ENCODE results near the gene C22orf23.
A peak's percentile ranks its signal among the peaks of the same experiment; 100 is the strongest.

Gene C22orf23

DNA sequence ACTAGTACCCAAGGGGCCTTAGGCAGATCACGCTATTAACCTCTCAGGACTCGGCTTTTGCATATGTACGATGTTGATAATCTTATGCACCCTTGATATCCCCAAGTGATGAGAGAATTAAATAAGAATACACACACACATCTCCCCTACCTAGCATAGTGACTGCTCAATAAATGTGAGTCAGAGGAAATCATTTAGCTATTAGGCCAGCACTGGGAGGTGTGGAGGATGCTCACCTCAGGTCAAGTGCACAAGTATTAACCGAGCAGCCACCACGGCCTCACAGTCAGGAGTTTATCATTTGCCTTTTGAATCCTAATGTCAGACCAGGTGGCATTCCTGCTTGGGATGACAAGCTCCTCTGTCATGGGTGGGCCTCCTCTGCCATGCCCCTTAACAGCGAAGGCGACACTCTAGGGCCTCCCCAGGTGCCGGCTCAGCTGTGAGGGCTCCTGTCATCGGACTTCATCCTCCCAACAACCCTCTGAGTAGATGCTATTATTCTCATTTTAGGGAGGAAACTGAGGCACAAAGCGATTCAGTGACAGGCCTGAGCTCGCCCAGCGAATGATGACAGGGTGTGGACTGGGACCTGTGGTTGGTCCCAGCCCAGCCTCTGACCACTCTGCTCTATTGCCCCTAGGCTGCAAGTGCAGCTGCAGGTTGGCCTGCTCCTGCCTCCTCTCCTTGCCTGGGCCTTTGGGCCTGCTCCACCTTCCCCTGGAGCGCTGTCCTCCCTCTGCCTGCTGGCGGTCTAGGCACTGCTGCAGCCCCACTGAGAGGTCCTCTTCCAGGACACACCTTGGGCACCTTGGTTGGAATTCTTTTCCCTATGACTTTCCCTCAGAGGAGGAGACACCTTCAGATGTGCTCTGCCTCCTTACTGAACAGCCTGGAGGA, 36.0 kb upstream of the C22orf23 start:
- H3K36me3 ChIP-seq (ENCODE audit: control insufficient read depth in 4 of 4, insufficient read depth in 4 of 4, low read length in 3 of 4) = peaks cover 0 to 2% (median under 1%) of the 10 kb centered on the region in 4 experiments
- peaks cover 0 to 23% (median 14%) of the 10 kb centered on the region in 4 experiments for H3K4me1 ChIP-seq (ENCODE audit: control extremely low read depth in 1 of 4, control insufficient read depth in 4 of 4, insufficient read depth in 4 of 4, low read length in 3 of 4)
- ChIA-PET POLR2A (no interaction called here), CTCF (interaction anchor here (0.6 to 1.2 kb wide), 3 partner anchors 13 to 24 kb away, joined by 3 read pairs; no protein-coding TSS in a partner anchor)
- H3K27me3 ChIP-seq (replicated peaks in 2 of 5; ENCODE audit: control insufficient read depth in 4 of 5, insufficient read depth in 5 of 5, low read length in 4 of 5) = no peaks in the 10 kb centered on the region
- no peak for DNase-seq
- 97% methylated on average over 13 of the region's 14 CpGs for WGBS (ENCODE audit: insufficient coverage)
- H3K9me3 ChIP-seq (ENCODE audit: control extremely low read depth in 1 of 5, control insufficient read depth in 4 of 5, insufficient read depth in 2 of 5, low read depth in 1 of 5, low read length in 4 of 5) = no peaks in the 10 kb centered on the region
- H3K27ac ChIP-seq (ENCODE audit: insufficient read depth in 1 of 2, low read depth in 1 of 2, low read length in 2 of 2, poor library complexity in 1 of 2, severe bottlenecking in 2 of 2) = no peak overlapping the region
- no peak overlapping the region for H3K4me3 ChIP-seq (ENCODE audit: control insufficient read depth in 1 of 7, extremely low read depth in 1 of 7, insufficient read depth in 4 of 7, low read depth in 2 of 7, low read length in 6 of 7)

DNA sequence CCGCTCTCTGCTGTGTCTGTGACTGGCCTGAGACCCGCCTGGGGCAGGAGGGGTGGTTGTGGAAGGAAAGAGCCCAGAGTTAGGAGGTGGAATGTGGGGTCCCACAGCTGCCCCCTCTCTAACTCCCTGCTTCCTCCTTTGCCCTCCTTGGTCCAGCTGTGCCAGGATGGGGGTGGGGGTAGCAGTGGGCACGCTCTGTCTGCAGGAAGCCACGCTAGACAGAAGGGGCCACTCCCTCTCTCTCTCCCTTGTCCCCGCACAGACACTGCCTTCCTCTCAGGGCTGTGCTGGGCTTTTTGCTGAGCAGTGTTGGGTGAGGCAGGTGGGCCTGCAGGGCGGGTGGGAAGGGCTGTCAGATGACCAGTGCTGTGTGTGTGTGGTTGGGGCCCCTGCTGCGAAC, 33.0 kb upstream of the C22orf23 start:
- H3K4me3 ChIP-seq (ENCODE audit: control insufficient read depth in 1 of 7, extremely low read depth in 1 of 7, insufficient read depth in 4 of 7, low read depth in 2 of 7, low read length in 6 of 7) = no peak overlapping the region
- 10% methylated on average over 2 of the region's 7 CpGs for WGBS (ENCODE audit: insufficient coverage)
- no peaks in the 10 kb centered on the region for H3K27me3 ChIP-seq (replicated peaks in 2 of 5; ENCODE audit: control insufficient read depth in 4 of 5, insufficient read depth in 5 of 5, low read length in 4 of 5)
- CTCF ChIA-PET = no interaction called here
- DNase-seq = peak in 2 of 3 donors; percentile 36 to 54
- no peak overlapping the region for H3K27ac ChIP-seq (ENCODE audit: insufficient read depth in 1 of 2, low read depth in 1 of 2, low read length in 2 of 2, poor library complexity in 1 of 2, severe bottlenecking in 2 of 2)
- H3K36me3 ChIP-seq (ENCODE audit: control insufficient read depth in 4 of 4, insufficient read depth in 4 of 4, low read length in 3 of 4) = peaks cover 0 to 2% (median 0%) of the 10 kb centered on the region in 4 experiments
- H3K4me1 ChIP-seq (ENCODE audit: control extremely low read depth in 1 of 4, control insufficient read depth in 4 of 4, insufficient read depth in 4 of 4, low read length in 3 of 4) = peaks cover 0 to 18% (median 12%) of the 10 kb centered on the region in 4 experiments
- no peaks in the 10 kb centered on the region for H3K9me3 ChIP-seq (ENCODE audit: control extremely low read depth in 1 of 5, control insufficient read depth in 4 of 5, insufficient read depth in 2 of 5, low read depth in 1 of 5, low read length in 4 of 5)
- POLR2A ChIA-PET = no interaction called here

DNA sequence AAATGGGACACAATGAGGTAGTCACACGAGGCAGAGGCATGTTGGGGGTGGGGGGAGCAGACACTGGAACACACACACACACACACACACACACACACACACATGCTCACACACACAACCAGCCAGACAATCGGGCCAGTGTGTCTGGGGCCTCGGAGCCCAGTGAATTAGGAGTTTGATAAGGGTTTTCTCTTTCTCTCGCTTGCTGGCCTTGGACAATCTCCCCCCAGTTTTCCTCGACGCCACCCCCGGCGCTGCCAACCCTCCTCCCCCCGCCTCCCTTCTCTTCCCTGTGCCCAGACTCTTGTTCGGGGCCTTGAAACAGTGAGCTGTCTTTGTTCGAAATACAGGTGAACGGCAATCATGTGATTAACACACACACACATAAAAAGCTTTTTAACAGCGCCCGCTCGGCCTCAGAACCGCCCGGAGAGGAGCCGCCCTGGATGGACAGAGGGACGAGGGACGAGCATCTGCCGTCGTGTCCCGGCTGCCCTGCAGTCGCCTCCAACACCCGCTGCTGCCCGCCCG, 32.4 kb upstream of the C22orf23 start:
- ChIA-PET POLR2A (no interaction called here), CTCF (interaction anchor here (0.9 kb wide), 1 partner anchor 23 kb away, joined by 3 read pairs; no protein-coding TSS in a partner anchor)
- Histone ChIP-seq H3K27ac (ENCODE audit: insufficient read depth in 1 of 2, low read depth in 1 of 2, low read length in 2 of 2, poor library complexity in 1 of 2, severe bottlenecking in 2 of 2) (no peak overlapping the region), H3K36me3 (ENCODE audit: control insufficient read depth in 4 of 4, insufficient read depth in 4 of 4, low read length in 3 of 4) (peaks cover 0 to 2% (median 0%) of the 10 kb centered on the region in 4 experiments), H3K27me3 (replicated peaks in 2 of 5; ENCODE audit: control insufficient read depth in 4 of 5, insufficient read depth in 5 of 5, low read length in 4 of 5) (no peaks in the 10 kb centered on the region), H3K9me3 (ENCODE audit: control extremely low read depth in 1 of 5, control insufficient read depth in 4 of 5, insufficient read depth in 2 of 5, low read depth in 1 of 5, low read length in 4 of 5) (no peaks in the 10 kb centered on the region), H3K4me3 (ENCODE audit: control insufficient read depth in 1 of 7, extremely low read depth in 1 of 7, insufficient read depth in 4 of 7, low read depth in 2 of 7, low read length in 6 of 7) (no peak overlapping the region), H3K4me1 (ENCODE audit: control extremely low read depth in 1 of 4, control insufficient read depth in 4 of 4, insufficient read depth in 4 of 4, low read length in 3 of 4) (peaks cover 0 to 18% (median 12%) of the 10 kb centered on the region in 4 experiments)
- WGBS (ENCODE audit: insufficient coverage) = 93% methylated on average over 23 of the region's 27 CpGs
- DNase-seq = no peak

DNA sequence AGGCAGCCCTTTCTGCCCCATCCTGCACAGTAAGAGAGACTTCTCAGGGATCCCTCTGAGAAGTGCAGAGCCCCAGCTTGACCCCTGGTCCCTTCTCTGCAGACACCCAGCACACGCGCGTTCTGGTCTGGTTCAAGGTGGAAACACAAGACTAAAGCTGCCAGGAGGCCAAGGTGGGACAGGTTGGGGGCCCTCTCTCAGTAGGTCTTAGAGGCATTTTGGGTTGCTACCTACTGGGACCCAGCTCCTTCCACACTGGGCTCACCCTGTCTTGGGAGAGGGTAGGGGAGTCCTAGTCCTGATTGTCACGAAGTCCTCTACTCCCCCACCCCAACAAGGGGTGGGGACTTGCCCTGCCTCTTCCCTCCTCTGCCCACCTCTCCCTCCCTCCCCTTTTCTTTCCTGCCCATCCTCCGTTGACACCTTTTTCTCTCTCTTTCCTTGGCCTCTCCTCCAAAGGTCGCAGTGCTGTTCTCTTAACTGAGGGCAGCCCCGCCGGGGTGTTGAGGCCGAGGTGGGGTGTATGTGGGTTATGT, 31.7 kb upstream of the C22orf23 start:
- H3K27ac ChIP-seq (ENCODE audit: insufficient read depth in 1 of 2, low read depth in 1 of 2, low read length in 2 of 2, poor library complexity in 1 of 2, severe bottlenecking in 2 of 2) = no peak overlapping the region
- no peaks in the 10 kb centered on the region for H3K9me3 ChIP-seq (ENCODE audit: control extremely low read depth in 1 of 5, control insufficient read depth in 4 of 5, insufficient read depth in 2 of 5, low read depth in 1 of 5, low read length in 4 of 5)
- no peak for DNase-seq
- H3K4me3 ChIP-seq (ENCODE audit: control insufficient read depth in 1 of 7, extremely low read depth in 1 of 7, insufficient read depth in 4 of 7, low read depth in 2 of 7, low read length in 6 of 7) = no peak overlapping the region
- H3K36me3 ChIP-seq (ENCODE audit: control insufficient read depth in 4 of 4, insufficient read depth in 4 of 4, low read length in 3 of 4) = peaks cover 0 to 2% (median 0%) of the 10 kb centered on the region in 4 experiments
- CTCF ChIA-PET = interaction anchor here (0.9 kb wide), 1 partner anchor 24 kb away, joined by 3 read pairs; no protein-coding TSS in a partner anchor
- H3K27me3 ChIP-seq (replicated peaks in 2 of 5; ENCODE audit: control insufficient read depth in 4 of 5, insufficient read depth in 5 of 5, low read length in 4 of 5) = no peaks in the 10 kb centered on the region
- peaks cover 0 to 18% (median 12%) of the 10 kb centered on the region in 4 experiments for H3K4me1 ChIP-seq (ENCODE audit: control extremely low read depth in 1 of 4, control insufficient read depth in 4 of 4, insufficient read depth in 4 of 4, low read length in 3 of 4)
- 90% methylated on average over 2 of the region's 9 CpGs for WGBS (ENCODE audit: insufficient coverage)
- POLR2A ChIA-PET = no interaction called here

DNA sequence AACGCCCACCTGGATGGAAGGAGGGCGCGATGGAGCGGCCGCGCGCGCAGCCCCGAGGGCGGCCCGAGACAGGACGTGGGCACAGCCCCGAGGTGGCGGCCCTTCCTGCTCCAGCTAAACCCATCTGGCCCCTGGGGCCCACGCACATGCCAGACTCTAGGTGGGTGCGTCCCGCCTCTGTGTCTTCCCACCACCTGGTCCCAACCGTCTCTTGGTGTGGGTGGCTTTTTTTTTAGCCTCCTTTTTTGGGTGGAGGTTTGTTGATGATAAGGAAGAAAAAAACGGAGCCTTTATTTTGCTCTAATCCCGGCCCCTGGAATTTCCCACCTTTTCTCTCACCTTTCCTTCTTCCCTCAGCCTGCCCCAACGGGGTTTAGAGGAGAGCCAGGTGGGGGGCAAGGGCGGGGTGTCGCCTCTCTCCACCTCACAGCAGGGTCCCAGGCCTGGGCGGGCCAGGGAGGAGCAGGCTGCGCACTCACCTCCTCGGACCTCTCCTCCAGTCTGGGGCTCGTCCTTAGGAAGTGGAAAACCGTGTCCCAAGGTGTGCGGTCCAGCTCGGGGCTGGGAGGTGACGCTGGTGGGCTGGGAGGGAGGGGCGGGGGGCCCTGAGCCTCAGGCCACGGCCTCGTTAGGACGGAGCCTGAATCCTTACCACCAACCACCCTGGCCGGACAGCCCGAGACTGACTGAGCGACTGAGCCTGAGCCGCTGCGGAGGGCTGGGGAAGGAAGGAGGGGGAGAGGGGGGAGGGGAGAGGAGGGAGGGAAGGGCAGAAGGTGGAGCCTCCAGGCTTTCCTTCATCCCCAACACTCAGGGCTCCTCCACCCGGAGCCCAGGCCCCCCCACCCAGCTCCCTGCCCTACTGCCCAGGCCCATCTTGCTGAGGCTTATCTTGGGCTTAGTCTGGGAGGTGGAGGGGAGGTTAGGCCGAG, 30.7 kb upstream of the C22orf23 start, which contains the start of gene SOX10:
Gene SOX10 (minus strand): TSS at position 696 of the 932 bp plus-strand sequence. CDS start 771 bp downstream, outside the sequence.
- DNase-seq = no peak
- no peaks in the 10 kb centered on the region for H3K9me3 ChIP-seq (ENCODE audit: control extremely low read depth in 1 of 5, control insufficient read depth in 4 of 5, insufficient read depth in 2 of 5, low read depth in 1 of 5, low read length in 4 of 5)
- H3K4me3 ChIP-seq (ENCODE audit: control insufficient read depth in 1 of 7, extremely low read depth in 1 of 7, insufficient read depth in 4 of 7, low read depth in 2 of 7, low read length in 6 of 7) = no peak within 1 kb of the TSS
- H3K27ac ChIP-seq (ENCODE audit: insufficient read depth in 1 of 2, low read depth in 1 of 2, low read length in 2 of 2, poor library complexity in 1 of 2, severe bottlenecking in 2 of 2) = no peak within 1 kb of the TSS
- peaks cover 0 to 18% (median 12%) of the 10 kb centered on the region in 4 experiments for H3K4me1 ChIP-seq (ENCODE audit: control extremely low read depth in 1 of 4, control insufficient read depth in 4 of 4, insufficient read depth in 4 of 4, low read length in 3 of 4)
- WGBS (ENCODE audit: insufficient coverage) = 94% methylated on average over 21 of the region's 42 CpGs
- ChIA-PET CTCF (no interaction called here), POLR2A (no interaction called here)
- H3K27me3 ChIP-seq (replicated peaks in 2 of 5; ENCODE audit: control insufficient read depth in 4 of 5, insufficient read depth in 5 of 5, low read length in 4 of 5) = no peaks in the 10 kb centered on the region
- H3K36me3 ChIP-seq (ENCODE audit: control insufficient read depth in 4 of 4, insufficient read depth in 4 of 4, low read length in 3 of 4) = peaks cover 0 to 2% (median 0%) of the 10 kb centered on the region in 4 experiments

DNA sequence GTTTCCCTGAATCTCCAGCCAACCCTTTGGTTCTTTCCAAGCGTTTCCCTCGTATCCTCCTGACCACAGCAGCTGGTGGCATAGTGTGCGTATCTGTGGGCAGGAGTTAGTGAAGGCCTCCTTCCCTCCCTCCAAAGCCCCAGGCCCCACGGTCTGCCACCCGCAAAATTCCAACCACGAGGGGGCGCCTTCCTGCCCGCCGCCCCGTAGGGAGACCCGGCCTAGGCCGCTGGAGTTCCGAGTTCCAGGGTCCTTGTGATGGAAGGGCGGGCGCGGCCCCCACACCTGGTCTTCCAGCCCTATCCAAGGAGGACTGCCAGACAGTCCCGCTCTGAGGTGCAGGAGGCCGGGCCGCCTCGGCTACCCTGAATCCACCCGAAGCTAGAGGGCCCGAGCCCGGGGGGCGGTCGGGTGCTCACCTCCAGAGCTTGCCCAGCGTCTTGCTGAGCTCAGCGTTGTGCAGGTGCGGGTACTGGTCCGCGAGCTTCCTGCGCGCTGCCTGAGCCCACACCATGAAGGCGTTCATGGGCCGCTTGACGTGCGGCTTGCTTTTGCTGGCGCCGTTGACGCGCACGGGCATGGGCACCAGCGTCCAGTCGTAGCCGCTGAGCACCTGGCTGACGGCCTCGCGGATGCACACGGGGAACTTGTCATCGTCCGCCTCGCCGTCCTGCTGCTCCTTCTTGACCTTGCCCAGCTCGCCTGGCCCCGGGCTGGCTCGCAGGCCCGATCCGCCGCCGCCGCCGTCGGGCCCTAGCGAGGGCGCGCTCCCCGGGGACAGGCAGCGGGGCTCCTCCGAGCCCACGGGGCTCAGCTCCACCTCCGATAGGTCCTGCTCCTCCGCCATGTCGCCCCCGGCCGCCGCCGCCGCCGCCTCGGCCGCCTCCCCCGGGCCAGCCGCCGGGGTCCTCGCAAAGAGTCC, 29.8 kb upstream of the C22orf23 start:
- Histone ChIP-seq H3K36me3 (ENCODE audit: control insufficient read depth in 4 of 4, insufficient read depth in 4 of 4, low read length in 3 of 4) (peaks cover 0 to 2% (median 0%) of the 10 kb centered on the region in 4 experiments), H3K27ac (ENCODE audit: insufficient read depth in 1 of 2, low read depth in 1 of 2, low read length in 2 of 2, poor library complexity in 1 of 2, severe bottlenecking in 2 of 2) (no peak overlapping the region), H3K4me1 (ENCODE audit: control extremely low read depth in 1 of 4, control insufficient read depth in 4 of 4, insufficient read depth in 4 of 4, low read length in 3 of 4) (peaks cover 0 to 18% (median 12%) of the 10 kb centered on the region in 4 experiments), H3K9me3 (ENCODE audit: control extremely low read depth in 1 of 5, control insufficient read depth in 4 of 5, insufficient read depth in 2 of 5, low read depth in 1 of 5, low read length in 4 of 5) (no peaks in the 10 kb centered on the region), H3K27me3 (replicated peaks in 2 of 5; ENCODE audit: control insufficient read depth in 4 of 5, insufficient read depth in 5 of 5, low read length in 4 of 5) (no peaks in the 10 kb centered on the region), H3K4me3 (ENCODE audit: control insufficient read depth in 1 of 7, extremely low read depth in 1 of 7, insufficient read depth in 4 of 7, low read depth in 2 of 7, low read length in 6 of 7) (no peak overlapping the region)
- ChIA-PET CTCF (no interaction called here), POLR2A (no interaction called here)
- DNase-seq = no peak
- WGBS (ENCODE audit: insufficient coverage) = 92% methylated on average over 79 of the region's 84 CpGs
